ENCODE results near the gene ZSWIM1. TPM values are rescaled to one million over a fixed set of nuclear protein-coding genes. Genes with fewer than 3 reads are reported as not detected.
A peak's percentile ranks its signal among the peaks of the same experiment; 100 is the strongest.

Gene ZSWIM1
- total RNA-seq, 2 donors from 2014 or later, result 6.4 to 7.4 TPM

GRCh38 chr20:45834797-45835161, 46.2 kb upstream of the ZSWIM1 start:
- peaks cover 18 to 45% of the 10 kb centered on the region in 2 donors for H3K4me1 ChIP-seq (ENCODE audit: control insufficient read depth in 1 of 2, low read depth in 2 of 2)

GRCh38 chr20:45835329-45835765, 45.7 kb upstream of the ZSWIM1 start:
- H3K36me3 ChIP-seq, result peaks cover 10% of the 10 kb centered on the region
- no peak for ATAC-seq (ENCODE audit: insufficient number of reproducible peaks, low FRiP score, low read depth)
- DNase-seq (ENCODE audit: low spot score), result no peak
- no peaks in the 10 kb centered on the region for H3K27me3 ChIP-seq (replicated peaks; ENCODE audit: insufficient read depth)
- TF ChIP-seq CTCF (IDR thresholded peaks at IDR 0.05), result no peak
- H3K4me1 ChIP-seq (ENCODE audit: control insufficient read depth in 1 of 2, low read depth in 2 of 2), result peaks cover 18 to 42% of the 10 kb centered on the region in 2 donors
- H3K9me3 ChIP-seq, result no peaks in the 10 kb centered on the region
- H3K4me3 ChIP-seq, result peak overlapping the region; percentile 95
- H3K27ac ChIP-seq, result peak overlapping the region; percentile 93 to 98

More at GRCh38 chr20:45834797-45835161, 46.2 kb upstream of the ZSWIM1 start:
- peak overlapping the region; percentile 95 for H3K4me3 ChIP-seq
- DNase-seq (ENCODE audit: low spot score), result no peak
- H3K9me3 ChIP-seq, result no peaks in the 10 kb centered on the region
- no peak for ATAC-seq (ENCODE audit: insufficient number of reproducible peaks, low FRiP score, low read depth)
- peak overlapping the region; percentile 93 to 98 for H3K27ac ChIP-seq
- peaks cover 8% of the 10 kb centered on the region for H3K36me3 ChIP-seq
- H3K27me3 ChIP-seq (replicated peaks; ENCODE audit: insufficient read depth), result no peaks in the 10 kb centered on the region
- TF ChIP-seq CTCF (IDR thresholded peaks at IDR 0.05), result no peak

GRCh38 chr20:45835825-45836224, 45.2 kb upstream of the ZSWIM1 start:
- no peak for TF ChIP-seq CTCF (IDR thresholded peaks at IDR 0.05)
- no peaks in the 10 kb centered on the region for H3K9me3 ChIP-seq
- peaks cover 12% of the 10 kb centered on the region for H3K36me3 ChIP-seq
- peak overlapping the region; percentile 93 to 98 for H3K27ac ChIP-seq
- ATAC-seq (ENCODE audit: insufficient number of reproducible peaks, low FRiP score, low read depth) (peak; percentile 24), DNase-seq (ENCODE audit: low spot score) (peak; percentile 72)
- peak overlapping the region; percentile 95 for H3K4me3 ChIP-seq
- peaks cover 18 to 47% of the 10 kb centered on the region in 2 donors for H3K4me1 ChIP-seq (ENCODE audit: control insufficient read depth in 1 of 2, low read depth in 2 of 2)
- no peaks in the 10 kb centered on the region for H3K27me3 ChIP-seq (replicated peaks; ENCODE audit: insufficient read depth)

GRCh38 chr20:45836841-45837240, 44.2 kb upstream of the ZSWIM1 start:
- peaks cover 18 to 53% of the 10 kb centered on the region in 2 donors for H3K4me1 ChIP-seq (ENCODE audit: control insufficient read depth in 1 of 2, low read depth in 2 of 2)
- TF ChIP-seq CTCF (IDR thresholded peaks at IDR 0.05), result no peak
- H3K27ac ChIP-seq, result peak overlapping the region; percentile 56 to 98
- ATAC-seq (ENCODE audit: insufficient number of reproducible peaks, low FRiP score, low read depth) (no peak), DNase-seq (ENCODE audit: low spot score) (no peak)
- H3K9me3 ChIP-seq, result no peaks in the 10 kb centered on the region
- H3K36me3 ChIP-seq, result peaks cover 22% of the 10 kb centered on the region
- H3K27me3 ChIP-seq (replicated peaks; ENCODE audit: insufficient read depth), result no peaks in the 10 kb centered on the region
- H3K4me3 ChIP-seq, result peak overlapping the region; percentile 95

GRCh38 chr20:45840700-45841198, 40.3 kb upstream of the ZSWIM1 start:
- no peaks in the 10 kb centered on the region for H3K27me3 ChIP-seq (replicated peaks; ENCODE audit: insufficient read depth)
- peak overlapping the region; percentile 34 to 55 for H3K27ac ChIP-seq
- TF ChIP-seq CTCF (IDR thresholded peaks at IDR 0.05), result no peak
- ATAC-seq (ENCODE audit: insufficient number of reproducible peaks, low FRiP score, low read depth), result no peak
- DNase-seq (ENCODE audit: low spot score), result no peak
- H3K36me3 ChIP-seq, result peaks cover 39% of the 10 kb centered on the region
- H3K9me3 ChIP-seq, result no peaks in the 10 kb centered on the region
- H3K4me1 ChIP-seq (ENCODE audit: control insufficient read depth in 1 of 2, low read depth in 2 of 2), result peaks cover 10 to 42% of the 10 kb centered on the region in 2 donors
- H3K4me3 ChIP-seq, result no peak overlapping the region

Measured in thoracic aorta (tissue), 2 donors.